ENCODE measurements around the gene SHISA6.

The SHISA6 gene

GRCh38 chr17:11548398-11548797 is 307.4 kb downstream of the SHISA6 start:
- Histone ChIP-seq H2BK120ac (ENCODE audit: insufficient read depth, low read length, poor library complexity) (no peak overlapping the region), H2BK5ac (ENCODE audit: low read depth, low read length, poor library complexity) (no peak overlapping the region), H3K36me3 (ENCODE audit: control insufficient read depth in 1 of 2, insufficient read depth in 2 of 2, low read length in 2 of 2) (no peaks in the 10 kb centered on the region), H3K18ac (ENCODE audit: low read length) (no peak overlapping the region), H3K4me2 (ENCODE audit: low read length) (no peak overlapping the region), H3K9me3 (ENCODE audit: insufficient read depth, low read depth, low read length) (no peaks in the 10 kb centered on the region), H4K8ac (ENCODE audit: low read depth, low read length) (no peak overlapping the region), H2AFZ (ENCODE audit: insufficient read depth, low read length, poor library complexity) (no peak overlapping the region), H3K4me3 (ENCODE audit: low read depth, low read length) (no peak overlapping the region), H3K14ac (ENCODE audit: low read length) (no peak overlapping the region), H3K27ac (ENCODE audit: low read depth, low read length) (no peak overlapping the region), H3K27me3 (ENCODE audit: insufficient read depth, low read length) (no peaks in the 10 kb centered on the region), H3K79me2 (ENCODE audit: control insufficient read depth, insufficient read depth, low read length, poor library complexity) (no peaks in the 10 kb centered on the region), H3K4ac (ENCODE audit: low read depth, low read length) (no peak overlapping the region), H4K12ac (ENCODE audit: low read depth, low read length) (no peak overlapping the region), H3K9ac (ENCODE audit: low read length) (no peak overlapping the region), H3K79me1 (ENCODE audit: low read length) (no peaks in the 10 kb centered on the region), H3K23ac (ENCODE audit: low read length) (no peak overlapping the region), H3K4me1 (ENCODE audit: control insufficient read depth in 1 of 2, insufficient read depth in 2 of 2, low read length in 2 of 2) (no peaks in the 10 kb centered on the region), H2AK5ac (ENCODE audit: low read length) (no peak overlapping the region), H2BK12ac (ENCODE audit: low read length) (no peak overlapping the region), H4K91ac (ENCODE audit: low read depth, low read length) (no peak overlapping the region)
- WGBS (ENCODE audit: extremely low coverage, insufficient coverage, insufficient read length), result no CpG with 5 or more reads among the region's 2 CpGs
- no peak for DNase-seq

DNA sequence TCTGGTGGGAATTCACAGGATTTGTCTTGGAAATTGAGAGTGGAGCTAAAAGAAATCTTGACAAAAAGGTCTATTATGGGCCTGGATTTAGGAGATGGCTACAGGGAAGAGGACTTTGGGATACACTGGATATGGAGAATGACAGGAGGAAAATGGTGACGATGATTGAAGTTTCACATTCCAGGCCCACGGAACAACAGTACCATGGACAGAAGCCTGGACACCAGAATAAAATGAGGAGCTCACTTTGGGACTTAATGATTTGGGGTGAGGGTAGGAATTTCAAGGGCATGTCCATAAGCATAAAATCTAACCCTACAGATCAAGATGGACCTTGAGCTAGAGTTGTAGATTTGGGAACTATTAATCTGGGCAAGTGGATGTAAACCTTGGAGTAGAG is 309.4 kb downstream of the SHISA6 start:
- no peak for DNase-seq
- Histone ChIP-seq H2BK12ac (ENCODE audit: low read length) (no peak overlapping the region), H3K18ac (ENCODE audit: low read length) (no peak overlapping the region), H2AK5ac (ENCODE audit: low read length) (no peak overlapping the region), H4K12ac (ENCODE audit: low read depth, low read length) (no peak overlapping the region), H4K91ac (ENCODE audit: low read depth, low read length) (no peak overlapping the region), H3K79me2 (ENCODE audit: control insufficient read depth, insufficient read depth, low read length, poor library complexity) (no peaks in the 10 kb centered on the region), H3K27me3 (ENCODE audit: insufficient read depth, low read length) (no peaks in the 10 kb centered on the region), H3K9me3 (ENCODE audit: insufficient read depth, low read depth, low read length) (no peaks in the 10 kb centered on the region), H3K4me2 (ENCODE audit: low read length) (no peak overlapping the region), H3K4me3 (ENCODE audit: low read depth, low read length) (no peak overlapping the region), H3K4me1 (ENCODE audit: control insufficient read depth in 1 of 2, insufficient read depth in 2 of 2, low read length in 2 of 2) (no peaks in the 10 kb centered on the region), H3K9ac (ENCODE audit: low read length) (no peak overlapping the region), H3K14ac (ENCODE audit: low read length) (no peak overlapping the region), H3K4ac (ENCODE audit: low read depth, low read length) (no peak overlapping the region), H2BK120ac (ENCODE audit: insufficient read depth, low read length, poor library complexity) (no peak overlapping the region), H3K23ac (ENCODE audit: low read length) (no peak overlapping the region), H3K79me1 (ENCODE audit: low read length) (no peaks in the 10 kb centered on the region), H2BK5ac (ENCODE audit: low read depth, low read length, poor library complexity) (no peak overlapping the region), H4K8ac (ENCODE audit: low read depth, low read length) (no peak overlapping the region), H2AFZ (ENCODE audit: insufficient read depth, low read length, poor library complexity) (no peak overlapping the region), H3K27ac (ENCODE audit: low read depth, low read length) (no peak overlapping the region), H3K36me3 (ENCODE audit: control insufficient read depth in 1 of 2, insufficient read depth in 2 of 2, low read length in 2 of 2) (no peaks in the 10 kb centered on the region)
- no CpG with 5 or more reads among the region's 2 CpGs for WGBS (ENCODE audit: extremely low coverage, insufficient coverage, insufficient read length)

- WGBS (ENCODE audit: extremely low coverage, insufficient coverage, insufficient read length), result no CpG with 5 or more reads among the region's 6 CpGs
- no peak overlapping the region for H3K4me3 ChIP-seq (ENCODE audit: low read depth, low read length)
- no peaks in the 10 kb centered on the region for H3K79me2 ChIP-seq (ENCODE audit: control insufficient read depth, insufficient read depth, low read length, poor library complexity)
- H3K9ac ChIP-seq (ENCODE audit: low read length), result no peak overlapping the region
- no peak overlapping the region for H2BK120ac ChIP-seq (ENCODE audit: insufficient read depth, low read length, poor library complexity)
- no peak overlapping the region for H2AFZ ChIP-seq (ENCODE audit: insufficient read depth, low read length, poor library complexity)
- H3K4me1 ChIP-seq (ENCODE audit: control insufficient read depth in 1 of 2, insufficient read depth in 2 of 2, low read length in 2 of 2), result no peaks in the 10 kb centered on the region
- H2BK12ac ChIP-seq (ENCODE audit: low read length), result no peak overlapping the region
- no peak overlapping the region for H3K23ac ChIP-seq (ENCODE audit: low read length)
- no peak overlapping the region for H3K27ac ChIP-seq (ENCODE audit: low read depth, low read length)
- H4K91ac ChIP-seq (ENCODE audit: low read depth, low read length), result no peak overlapping the region
- no peak overlapping the region for H4K12ac ChIP-seq (ENCODE audit: low read depth, low read length)
- no peak overlapping the region for H3K4me2 ChIP-seq (ENCODE audit: low read length)
- H3K14ac ChIP-seq (ENCODE audit: low read length), result no peak overlapping the region
- H3K4ac ChIP-seq (ENCODE audit: low read depth, low read length), result no peak overlapping the region
- no peaks in the 10 kb centered on the region for H3K79me1 ChIP-seq (ENCODE audit: low read length)
- no peak overlapping the region for H2BK5ac ChIP-seq (ENCODE audit: low read depth, low read length, poor library complexity)
- no peaks in the 10 kb centered on the region for H3K9me3 ChIP-seq (ENCODE audit: insufficient read depth, low read depth, low read length)
- no peak for DNase-seq
- no peak overlapping the region for H4K8ac ChIP-seq (ENCODE audit: low read depth, low read length)
- no peak overlapping the region for H3K18ac ChIP-seq (ENCODE audit: low read length)
- H3K36me3 ChIP-seq (ENCODE audit: control insufficient read depth in 1 of 2, insufficient read depth in 2 of 2, low read length in 2 of 2), result no peaks in the 10 kb centered on the region
- no peaks in the 10 kb centered on the region for H3K27me3 ChIP-seq (ENCODE audit: insufficient read depth, low read length)
- no peak overlapping the region for H2AK5ac ChIP-seq (ENCODE audit: low read length)
These were observed 310.4 kb downstream of the SHISA6 start for GRCh38 chr17:11551442-11551841.

DNA sequence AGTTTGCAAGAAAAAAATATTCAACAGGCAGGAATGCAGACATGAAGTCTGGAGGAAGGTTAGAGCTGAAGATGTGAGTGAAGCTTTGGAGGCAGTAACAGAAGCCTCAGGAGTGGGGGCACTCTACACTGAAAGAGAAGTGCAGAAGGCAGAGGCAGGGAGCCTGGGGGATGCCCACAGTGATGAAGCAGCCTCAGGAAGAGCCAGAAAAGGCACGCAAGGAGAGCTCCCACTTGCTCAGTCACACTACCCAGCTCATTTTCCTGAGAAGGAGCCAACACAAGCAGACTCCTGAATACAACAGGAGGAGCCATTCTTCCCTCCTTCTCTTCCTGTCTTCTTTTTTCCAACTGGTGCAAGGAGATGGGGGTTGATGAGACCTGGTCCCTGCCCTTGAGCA is 312.1 kb downstream of the SHISA6 start:
- Histone ChIP-seq H3K79me2 (ENCODE audit: control insufficient read depth, insufficient read depth, low read length, poor library complexity) (no peaks in the 10 kb centered on the region), H3K4me1 (ENCODE audit: control insufficient read depth in 1 of 2, insufficient read depth in 2 of 2, low read length in 2 of 2) (no peaks in the 10 kb centered on the region), H3K9ac (ENCODE audit: low read length) (no peak overlapping the region), H3K14ac (ENCODE audit: low read length) (no peak overlapping the region), H2AK5ac (ENCODE audit: low read length) (no peak overlapping the region), H3K27me3 (ENCODE audit: insufficient read depth, low read length) (no peaks in the 10 kb centered on the region), H3K23ac (ENCODE audit: low read length) (no peak overlapping the region), H3K9me3 (ENCODE audit: insufficient read depth, low read depth, low read length) (no peaks in the 10 kb centered on the region), H3K4ac (ENCODE audit: low read depth, low read length) (no peak overlapping the region), H4K12ac (ENCODE audit: low read depth, low read length) (no peak overlapping the region), H3K27ac (ENCODE audit: low read depth, low read length) (no peak overlapping the region), H3K79me1 (ENCODE audit: low read length) (no peaks in the 10 kb centered on the region), H2BK120ac (ENCODE audit: insufficient read depth, low read length, poor library complexity) (no peak overlapping the region), H2BK12ac (ENCODE audit: low read length) (no peak overlapping the region), H3K18ac (ENCODE audit: low read length) (no peak overlapping the region), H4K91ac (ENCODE audit: low read depth, low read length) (no peak overlapping the region), H3K4me2 (ENCODE audit: low read length) (no peak overlapping the region), H4K8ac (ENCODE audit: low read depth, low read length) (no peak overlapping the region), H3K4me3 (ENCODE audit: low read depth, low read length) (no peak overlapping the region), H2BK5ac (ENCODE audit: low read depth, low read length, poor library complexity) (no peak overlapping the region), H2AFZ (ENCODE audit: insufficient read depth, low read length, poor library complexity) (no peak overlapping the region), H3K36me3 (ENCODE audit: control insufficient read depth in 1 of 2, insufficient read depth in 2 of 2, low read length in 2 of 2) (no peaks in the 10 kb centered on the region)
- WGBS (ENCODE audit: extremely low coverage, insufficient coverage, insufficient read length), result no CpG with 5 or more reads among the region's 1 CpG
- DNase-seq, result no peak

Data from trophoblast cell (in vitro differentiated cells and primary cell).